ENCODE data around the gene NPAS2.

The NPAS2 gene

DNA sequence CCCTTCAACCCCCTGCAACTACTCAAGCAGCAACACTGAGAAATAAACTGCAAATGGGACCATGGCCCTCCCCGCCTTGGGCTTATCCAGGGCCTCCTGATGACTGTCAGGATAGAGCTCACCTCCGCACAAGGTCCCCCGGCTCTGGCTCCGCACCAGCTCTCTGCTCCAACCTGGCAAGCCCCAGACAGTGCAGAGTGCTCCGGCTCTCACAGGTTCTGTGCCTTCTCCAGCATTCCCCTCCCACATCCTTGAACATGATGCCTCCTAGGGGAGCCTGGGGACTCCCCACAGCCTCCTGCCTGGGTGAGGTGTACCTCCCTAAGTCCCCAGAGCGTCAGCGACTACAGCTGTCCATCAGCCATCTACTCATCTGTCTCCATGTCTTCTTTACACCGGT is 26.7 kb upstream of the NPAS2 start:
- TF ChIP-seq, protein P1, sequence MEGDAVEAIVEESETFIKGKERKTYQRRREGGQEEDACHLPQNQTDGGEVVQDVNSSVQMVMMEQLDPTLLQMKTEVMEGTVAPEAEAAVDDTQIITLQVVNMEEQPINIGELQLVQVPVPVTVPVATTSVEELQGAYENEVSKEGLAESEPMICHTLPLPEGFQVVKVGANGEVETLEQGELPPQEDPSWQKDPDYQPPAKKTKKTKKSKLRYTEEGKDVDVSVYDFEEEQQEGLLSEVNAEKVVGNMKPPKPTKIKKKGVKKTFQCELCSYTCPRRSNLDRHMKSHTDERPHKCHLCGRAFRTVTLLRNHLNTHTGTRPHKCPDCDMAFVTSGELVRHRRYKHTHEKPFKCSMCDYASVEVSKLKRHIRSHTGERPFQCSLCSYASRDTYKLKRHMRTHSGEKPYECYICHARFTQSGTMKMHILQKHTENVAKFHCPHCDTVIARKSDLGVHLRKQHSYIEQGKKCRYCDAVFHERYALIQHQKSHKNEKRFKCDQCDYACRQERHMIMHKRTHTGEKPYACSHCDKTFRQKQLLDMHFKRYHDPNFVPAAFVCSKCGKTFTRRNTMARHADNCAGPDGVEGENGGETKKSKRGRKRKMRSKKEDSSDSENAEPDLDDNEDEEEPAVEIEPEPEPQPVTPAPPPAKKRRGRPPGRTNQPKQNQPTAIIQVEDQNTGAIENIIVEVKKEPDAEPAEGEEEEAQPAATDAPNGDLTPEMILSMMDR (IDR thresholded peaks at IDR 0.05; ENCODE audit: extremely low read depth, insufficient read depth, missing control alignments), result no peak
- in situ Hi-C loops (cut with MboI; ENCODE audit: low pct_unique_long_range_greater_than_20kb, low sequenced_read_pairs, unreplicated experiment), result no loop called here
- DNase-seq (ENCODE audit: low spot score), result no peak

DNA sequence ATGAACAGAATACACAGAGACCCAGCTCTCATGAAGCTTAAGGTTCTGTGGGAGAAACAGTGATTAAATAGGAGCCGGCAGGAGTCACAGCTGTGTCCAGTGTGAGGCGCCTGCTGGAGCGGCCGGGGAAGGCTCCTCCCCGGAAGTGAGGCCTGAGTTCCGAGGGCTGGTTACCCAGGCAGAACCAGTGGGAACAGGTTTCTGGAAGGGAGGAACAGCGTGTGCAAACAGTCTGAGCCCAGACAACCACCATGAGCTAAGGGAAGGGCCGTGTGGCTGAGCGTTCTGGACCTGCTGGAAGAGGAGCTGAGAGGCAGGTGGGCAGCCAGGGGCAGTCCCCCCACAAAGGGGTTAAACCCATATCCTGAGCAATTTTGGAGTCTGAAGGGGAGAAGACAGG is 26.0 kb upstream of the NPAS2 start:
- DNase-seq (ENCODE audit: low spot score), result no peak
- in situ Hi-C loops (cut with MboI; ENCODE audit: low pct_unique_long_range_greater_than_20kb, low sequenced_read_pairs, unreplicated experiment), result no loop called here
- TF ChIP-seq, protein P1 (IDR thresholded peaks at IDR 0.05; ENCODE audit: extremely low read depth, insufficient read depth, missing control alignments), result no peak

DNA sequence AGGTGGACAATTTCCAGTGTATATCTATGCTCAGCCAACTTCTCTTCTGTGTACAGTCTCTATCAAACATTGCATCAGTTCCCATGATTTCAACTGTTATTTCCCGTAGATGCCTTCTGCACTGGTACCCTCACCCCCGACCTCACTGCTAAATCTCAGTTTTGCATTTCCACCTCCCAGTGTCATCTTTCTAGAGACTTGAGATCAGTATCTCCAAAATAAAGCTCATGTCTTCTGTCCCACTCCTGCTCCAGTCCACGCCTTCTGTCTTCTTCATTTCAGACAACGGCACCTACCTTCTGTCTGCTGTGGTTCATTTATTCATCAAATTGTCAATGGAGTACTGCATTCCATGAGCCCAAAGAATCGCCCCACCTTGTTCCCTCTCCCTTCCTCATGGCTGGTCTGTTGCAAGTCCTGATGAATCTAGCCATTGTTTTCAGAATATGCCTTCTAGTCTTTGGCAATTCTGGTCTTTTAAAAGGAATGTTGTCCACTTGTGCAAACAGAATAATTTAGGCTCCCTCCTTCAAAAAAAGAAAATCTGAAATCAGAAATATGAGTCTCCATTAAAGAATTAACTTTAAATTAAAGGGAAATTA is 23.3 kb upstream of the NPAS2 start:
- in situ Hi-C loops (cut with MboI; ENCODE audit: low pct_unique_long_range_greater_than_20kb, low sequenced_read_pairs, unreplicated experiment), result no loop called here
- DNase-seq (ENCODE audit: low spot score), result no peak
- TF ChIP-seq, protein P1 (IDR thresholded peaks at IDR 0.05; ENCODE audit: extremely low read depth, insufficient read depth, missing control alignments), result no peak

DNA sequence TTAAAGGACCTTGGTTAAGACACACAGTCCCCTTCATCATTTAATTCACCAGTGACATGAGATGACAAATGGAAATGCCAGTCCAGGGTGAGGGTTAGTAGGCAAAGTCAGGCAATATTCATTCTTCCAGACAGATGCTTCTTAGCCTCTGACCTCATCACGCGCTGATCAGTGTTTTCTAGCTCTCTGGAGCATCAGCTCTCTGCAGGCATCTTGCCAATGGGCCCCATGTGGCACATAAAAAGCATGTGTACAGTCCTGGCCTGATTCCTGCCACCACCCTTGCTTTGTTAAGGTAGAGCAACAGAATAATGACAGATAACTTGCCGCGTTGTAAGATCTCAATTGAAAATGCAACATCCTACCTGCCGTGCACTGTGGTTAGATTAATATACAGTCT is 20.3 kb upstream of the NPAS2 start:
- TF ChIP-seq, protein P1 (IDR thresholded peaks at IDR 0.05; ENCODE audit: extremely low read depth, insufficient read depth, missing control alignments), result no peak
- no peak for DNase-seq (ENCODE audit: low spot score)
- in situ Hi-C loops (cut with MboI; ENCODE audit: low pct_unique_long_range_greater_than_20kb, low sequenced_read_pairs, unreplicated experiment), result no loop called here

DNA sequence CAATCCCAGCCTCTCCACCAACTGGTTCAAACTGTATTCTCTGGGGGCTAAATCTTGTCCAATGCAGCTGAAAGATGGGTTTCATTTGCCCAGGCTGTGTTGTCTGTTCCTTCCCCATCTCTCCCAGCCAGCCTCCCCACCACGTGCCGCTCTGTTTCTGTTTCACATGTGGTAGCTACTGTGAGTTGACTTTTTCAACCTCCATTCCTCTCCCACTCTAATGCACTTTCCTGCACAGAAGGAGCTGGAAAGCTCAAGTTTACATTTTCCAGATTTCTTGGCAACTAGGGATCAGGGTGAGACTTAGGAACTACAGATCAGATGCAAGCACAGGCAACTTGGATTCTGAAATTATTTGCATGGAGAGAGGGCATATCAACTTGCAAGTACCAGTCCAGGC is 19.0 kb upstream of the NPAS2 start:
- in situ Hi-C loops (cut with MboI; ENCODE audit: low pct_unique_long_range_greater_than_20kb, low sequenced_read_pairs, unreplicated experiment), result no loop called here
- DNase-seq (ENCODE audit: low spot score), result no peak
- TF ChIP-seq, protein P1 (IDR thresholded peaks at IDR 0.05; ENCODE audit: extremely low read depth, insufficient read depth, missing control alignments), result no peak

DNA sequence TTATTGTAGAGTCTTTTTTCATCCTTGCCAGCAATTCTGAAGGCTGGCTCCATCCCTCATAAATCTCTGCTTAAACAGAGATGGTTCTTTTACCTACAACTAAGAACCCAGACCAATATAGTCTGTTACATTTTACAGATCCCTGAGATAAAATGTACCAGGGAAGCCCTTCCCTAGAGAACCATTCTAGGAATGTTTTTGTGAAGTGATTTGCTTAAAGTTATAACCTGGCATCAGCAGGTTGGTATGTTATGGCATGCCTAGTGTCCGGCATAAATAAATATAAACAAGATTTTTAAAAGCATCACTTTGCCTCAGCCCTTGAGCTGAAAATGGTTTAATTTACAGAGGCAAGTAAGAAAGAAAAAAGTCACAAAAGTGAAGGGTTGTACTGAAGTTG is 18.5 kb upstream of the NPAS2 start:
- in situ Hi-C loops (cut with MboI; ENCODE audit: low pct_unique_long_range_greater_than_20kb, low sequenced_read_pairs, unreplicated experiment), result no loop called here
- no peak for DNase-seq (ENCODE audit: low spot score)
- TF ChIP-seq, protein P1 (IDR thresholded peaks at IDR 0.05; ENCODE audit: extremely low read depth, insufficient read depth, missing control alignments), result no peak

DNA sequence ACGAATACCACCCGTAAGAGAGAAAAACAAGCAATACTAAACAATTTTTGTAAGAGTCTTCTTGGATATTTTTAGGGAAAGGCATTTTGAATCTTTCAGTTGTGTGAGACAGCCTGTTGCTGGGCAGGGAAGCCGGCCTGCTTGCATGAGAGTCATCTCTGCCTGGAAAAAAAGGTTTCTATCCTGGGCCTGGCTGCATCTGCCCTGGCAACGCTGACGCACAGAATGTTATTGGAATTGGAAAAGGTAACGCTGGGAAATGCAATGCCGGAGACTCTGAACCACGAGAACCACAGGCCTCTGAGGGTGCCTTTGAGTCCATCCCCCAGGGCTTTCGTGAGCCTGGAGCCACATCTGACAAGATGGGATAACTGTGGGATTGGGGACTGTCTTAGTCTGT is 17.9 kb upstream of the NPAS2 start:
- DNase-seq (ENCODE audit: low spot score), result no peak
- TF ChIP-seq, protein P1 (IDR thresholded peaks at IDR 0.05; ENCODE audit: extremely low read depth, insufficient read depth, missing control alignments), result no peak
- in situ Hi-C loops (cut with MboI; ENCODE audit: low pct_unique_long_range_greater_than_20kb, low sequenced_read_pairs, unreplicated experiment), result no loop called here

Measured in GM13977 (cell line).